Astrocyte (in vitro differentiated cells and primary cell): ENCODE measurements around the gene ATF2. TPM values are rescaled to one million over a fixed set of nuclear protein-coding genes. Genes with fewer than 3 reads are reported as not detected.

Experiments used
- DNase-seq: peaks from one replicate; pipeline ENCODE4 v3.0.0-alpha.2; 2010; ENCODE audit warnings: low read depth
- FAIRE-seq: peaks from 2 replicates; lab custom pipeline; 2011; peaks lifted over from hg19 to GRCh38; lab: Jason Lieb, UNC
- H2AFZ ChIP-seq: 2 replicates; pipeline ENCODE4 v1.6.0; 2012; ENCODE audit warnings: low read depth, low read length, inconsistent platforms
- H3K27ac ChIP-seq: 2 replicates; pipeline ENCODE4 v1.5.1; 2011; ENCODE audit warnings: low read depth, low read length, inconsistent platforms
- H3K27me3 ChIP-seq: 2 replicates; pipeline ENCODE4 v1.6.0; 2011; ENCODE audit warnings: low read length, inconsistent platforms; ENCODE audit not compliant: insufficient read depth
- H3K36me3 ChIP-seq: 2 replicates; pipeline ENCODE4 v1.5.1; 2011; ENCODE audit warnings: low read length, inconsistent platforms; ENCODE audit not compliant: insufficient read depth
- H3K4me1 ChIP-seq: 2 replicates; pipeline ENCODE4 v1.5.1; 2011; ENCODE audit warnings: low read length, inconsistent platforms; ENCODE audit not compliant: insufficient read depth
- H3K4me2 ChIP-seq: 2 replicates; pipeline ENCODE4 v1.6.0; 2012; ENCODE audit warnings: low read length, inconsistent platforms
- H3K4me3 ChIP-seq: 2 replicates; pipeline ENCODE4 v1.5.1; 2011; ENCODE audit warnings: low read depth, mild to moderate bottlenecking, low read length, inconsistent platforms; ENCODE audit not compliant: insufficient read depth
- H3K79me2 ChIP-seq: 2 replicates; pipeline ENCODE4 v1.6.0; 2012; ENCODE audit warnings: mild to moderate bottlenecking, low read length, inconsistent platforms; ENCODE audit not compliant: insufficient read depth
- H3K9ac ChIP-seq: 2 replicates; pipeline ENCODE4 v1.6.0; 2012; ENCODE audit warnings: mild to moderate bottlenecking, low read length, inconsistent platforms
- H3K9me3 ChIP-seq: 2 replicates; pipeline ENCODE4 v1.5.1; 2012; ENCODE audit warnings: low read depth, mild to moderate bottlenecking, low read length, inconsistent platforms; ENCODE audit not compliant: insufficient read depth
- H4K20me1 ChIP-seq: 2 replicates; pipeline ENCODE4 v1.6.0; 2012; ENCODE audit warnings: low read length, inconsistent platforms; ENCODE audit not compliant: insufficient read depth
- H3K27ac Mint-ChIP-seq: one replicate; pipeline ENCODE4 v1.8.0; 2021; ENCODE audit warnings: mild to moderate bottlenecking, mixed read lengths; ENCODE audit not compliant: unreplicated experiment
- H3K27me3 Mint-ChIP-seq: one replicate; pipeline ENCODE4 v1.8.0; 2021; ENCODE audit warnings: low read depth, mixed read lengths; ENCODE audit not compliant: unreplicated experiment
- H3K36me3 Mint-ChIP-seq: one replicate; pipeline ENCODE4 v1.8.0; 2021; ENCODE audit warnings: low read depth, mixed read lengths; ENCODE audit not compliant: unreplicated experiment
- H3K4me1 Mint-ChIP-seq: one replicate; pipeline ENCODE4 v1.8.0; 2021; ENCODE audit warnings: low read depth, mixed read lengths; ENCODE audit not compliant: unreplicated experiment
- H3K4me3 Mint-ChIP-seq: one replicate; pipeline ENCODE4 v1.8.0; 2021; ENCODE audit warnings: mild to moderate bottlenecking, moderate library complexity, mixed read lengths; ENCODE audit not compliant: unreplicated experiment
- H3K9me3 Mint-ChIP-seq: one replicate; pipeline ENCODE4 v1.8.0; 2021; ENCODE audit warnings: mild to moderate bottlenecking, mixed read lengths; ENCODE audit not compliant: unreplicated experiment
- EZH2 ChIP-seq: IDR thresholded peaks from 2 replicates; pipeline ENCODE4 v1.6.1; 2012; ENCODE audit warnings: mild to moderate bottlenecking, low read length, inconsistent platforms; ENCODE audit not compliant: insufficient read depth
- total RNA-seq: library from RNA; stranded (reverse); gene quantifications from 2 replicates; pipeline ENCODE4 v1.2.1, GENCODE V29; 2021
- TF ChIP-seq, protein P1 (sequence below): IDR thresholded peaks from 2 replicates; pipeline ENCODE4 v1.5.1; 2011; ENCODE audit warnings: low read depth, mild to moderate bottlenecking, inconsistent platforms, low read length, moderate library complexity; ENCODE audit not compliant: insufficient read depth

The ATF2 gene
- total RNA-seq, 1 donor from 2014 or later: 54.7 TPM

DNA sequence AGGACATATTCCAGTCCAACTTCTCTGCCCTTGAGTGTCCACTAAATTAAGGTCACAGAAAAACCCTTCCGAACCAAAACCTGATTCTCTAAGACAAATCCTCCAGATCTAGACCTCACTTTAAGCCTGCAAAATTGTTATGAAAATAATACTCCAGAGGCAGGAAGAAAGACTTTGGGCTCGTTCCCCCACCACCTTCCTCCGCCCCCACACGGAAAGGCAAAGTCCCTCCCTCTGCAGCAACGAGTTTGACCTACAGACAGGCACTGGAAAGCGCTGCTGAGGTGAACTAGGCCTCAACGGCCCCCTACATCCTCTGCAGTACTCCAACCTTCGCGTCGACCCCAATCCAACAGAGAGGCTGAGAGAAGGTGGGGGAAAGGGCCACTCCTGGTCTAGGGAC lies 12.7 kb upstream of the ATF2 start:
- DNase-seq: peak; percentile 49
- Histone ChIP-seq H3K9me3 (no peaks in the 10 kb centered on the region), H2AFZ (peak overlapping the region; percentile 87), H3K36me3 (peaks cover 34% of the 10 kb centered on the region), H3K27ac (peak overlapping the region; percentile 82), H3K79me2 (peaks cover 38% of the 10 kb centered on the region), H3K4me1 (peaks cover 12% of the 10 kb centered on the region), H3K27me3 (no peaks in the 10 kb centered on the region), H3K4me3 (peak overlapping the region; percentile 84), H4K20me1 (peaks cover 26% of the 10 kb centered on the region), H3K9ac (peak overlapping the region; percentile 96), H3K4me2 (peak overlapping the region; percentile 96)
- H3K27me3 Mint-ChIP-seq: no peaks in the 10 kb centered on the region
- H3K36me3 Mint-ChIP-seq: peaks cover 6% of the 10 kb centered on the region
- peak overlapping the region; percentile 96 for H3K4me3 Mint-ChIP-seq
- TF ChIP-seq, protein P1, sequence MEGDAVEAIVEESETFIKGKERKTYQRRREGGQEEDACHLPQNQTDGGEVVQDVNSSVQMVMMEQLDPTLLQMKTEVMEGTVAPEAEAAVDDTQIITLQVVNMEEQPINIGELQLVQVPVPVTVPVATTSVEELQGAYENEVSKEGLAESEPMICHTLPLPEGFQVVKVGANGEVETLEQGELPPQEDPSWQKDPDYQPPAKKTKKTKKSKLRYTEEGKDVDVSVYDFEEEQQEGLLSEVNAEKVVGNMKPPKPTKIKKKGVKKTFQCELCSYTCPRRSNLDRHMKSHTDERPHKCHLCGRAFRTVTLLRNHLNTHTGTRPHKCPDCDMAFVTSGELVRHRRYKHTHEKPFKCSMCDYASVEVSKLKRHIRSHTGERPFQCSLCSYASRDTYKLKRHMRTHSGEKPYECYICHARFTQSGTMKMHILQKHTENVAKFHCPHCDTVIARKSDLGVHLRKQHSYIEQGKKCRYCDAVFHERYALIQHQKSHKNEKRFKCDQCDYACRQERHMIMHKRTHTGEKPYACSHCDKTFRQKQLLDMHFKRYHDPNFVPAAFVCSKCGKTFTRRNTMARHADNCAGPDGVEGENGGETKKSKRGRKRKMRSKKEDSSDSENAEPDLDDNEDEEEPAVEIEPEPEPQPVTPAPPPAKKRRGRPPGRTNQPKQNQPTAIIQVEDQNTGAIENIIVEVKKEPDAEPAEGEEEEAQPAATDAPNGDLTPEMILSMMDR: peak; percentile 16
- no peak for TF ChIP-seq EZH2
- H3K27ac Mint-ChIP-seq: peak overlapping the region; percentile 66
- H3K4me1 Mint-ChIP-seq: peaks cover 6% of the 10 kb centered on the region
- FAIRE-seq: no peak
- no peaks in the 10 kb centered on the region for H3K9me3 Mint-ChIP-seq

DNA sequence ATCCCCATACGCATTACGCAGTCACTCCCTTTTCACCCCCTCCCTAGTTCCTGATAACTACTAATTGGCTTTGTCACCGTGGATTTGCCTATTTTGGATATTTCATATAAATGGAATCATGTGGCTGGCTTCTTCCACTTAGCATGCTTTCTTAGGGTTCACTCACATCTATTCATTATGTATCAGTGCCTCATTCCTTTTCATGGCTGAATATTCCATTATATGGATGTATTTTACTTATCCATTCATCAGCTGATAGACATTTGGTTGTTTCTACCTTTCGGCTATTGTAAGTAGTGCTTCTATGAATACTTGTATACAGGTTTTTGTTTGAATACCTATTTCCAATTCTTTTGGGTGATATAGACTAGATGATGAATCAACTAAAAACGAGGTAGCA lies 8.6 kb upstream of the ATF2 start:
- no peaks in the 10 kb centered on the region for H3K27me3 Mint-ChIP-seq
- FAIRE-seq: no peak
- Histone ChIP-seq H3K27me3 (no peaks in the 10 kb centered on the region), H3K9ac (no peak overlapping the region), H3K9me3 (no peaks in the 10 kb centered on the region), H3K27ac (no peak overlapping the region), H3K79me2 (peaks cover 33% of the 10 kb centered on the region), H4K20me1 (peaks cover 33% of the 10 kb centered on the region), H3K36me3 (peaks cover 34% of the 10 kb centered on the region), H3K4me2 (no peak overlapping the region), H3K4me3 (no peak overlapping the region), H2AFZ (no peak overlapping the region), H3K4me1 (peaks cover 12% of the 10 kb centered on the region)
- H3K27ac Mint-ChIP-seq: no peak overlapping the region
- no peak for TF ChIP-seq EZH2
- TF ChIP-seq, protein P1: no peak
- no peak overlapping the region for H3K4me3 Mint-ChIP-seq
- H3K4me1 Mint-ChIP-seq: peaks cover 2% of the 10 kb centered on the region
- H3K9me3 Mint-ChIP-seq: no peaks in the 10 kb centered on the region
- DNase-seq: no peak
- H3K36me3 Mint-ChIP-seq: peaks cover 6% of the 10 kb centered on the region

DNA sequence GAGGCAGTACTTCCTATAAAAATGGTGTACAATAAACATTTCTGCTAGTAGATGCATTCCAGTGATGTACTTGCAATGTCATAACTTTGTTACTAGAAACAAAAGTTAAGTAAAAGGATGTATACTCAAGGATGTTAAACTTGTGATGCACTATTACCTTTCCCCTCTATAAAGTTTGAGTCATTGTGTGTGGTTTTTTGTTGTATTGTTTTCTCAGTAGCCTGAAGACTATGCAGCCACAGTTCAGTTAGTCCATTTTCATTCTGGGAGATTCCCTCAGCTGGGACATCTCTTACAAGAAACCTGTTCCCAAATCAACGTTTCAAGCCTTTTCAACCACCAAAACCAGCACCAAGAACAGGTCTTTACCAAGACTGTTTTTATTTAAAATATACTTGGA lies 7.9 kb upstream of the ATF2 start:
- no peak for TF ChIP-seq EZH2
- TF ChIP-seq, protein P1: no peak
- peaks cover 34% of the 10 kb centered on the region for H3K36me3 ChIP-seq
- H3K79me2 ChIP-seq: peaks cover 26% of the 10 kb centered on the region
- no peak overlapping the region for H3K4me3 ChIP-seq
- FAIRE-seq (no peak), DNase-seq (no peak)
- no peaks in the 10 kb centered on the region for H3K9me3 Mint-ChIP-seq
- no peak overlapping the region for H3K4me2 ChIP-seq
- H3K9me3 ChIP-seq: no peaks in the 10 kb centered on the region
- no peak overlapping the region for H3K4me3 Mint-ChIP-seq
- H3K9ac ChIP-seq: no peak overlapping the region
- H3K4me1 Mint-ChIP-seq: peaks cover 2% of the 10 kb centered on the region
- H3K36me3 Mint-ChIP-seq: peaks cover 6% of the 10 kb centered on the region
- no peak overlapping the region for H3K27ac ChIP-seq
- no peaks in the 10 kb centered on the region for H3K27me3 ChIP-seq
- no peak overlapping the region for H3K27ac Mint-ChIP-seq
- H3K4me1 ChIP-seq: peaks cover 12% of the 10 kb centered on the region
- H3K27me3 Mint-ChIP-seq: no peaks in the 10 kb centered on the region
- no peak overlapping the region for H2AFZ ChIP-seq
- peaks cover 33% of the 10 kb centered on the region for H4K20me1 ChIP-seq
